DMS79 treated with DMSO at 0.1 percent for 48 hours (cell line): ENCODE results near the gene NUBP2.
"Not testable (repeated sequence)": the region's sequence is repeated elsewhere in the genome, so short reads cannot be mapped to it uniquely, and the experiment has no call there.

Experiments
- DNase-seq: peaks from one replicate; lab custom pipeline; 2025; lab: John Stamatoyannopoulos, UW

The NUBP2 gene

GRCh38 chr16:1786242-1787055 is 3.7 kb downstream of the NUBP2 start:
- DNase-seq, result no peak

GRCh38 chr16:1787056-1787321 is 4.2 kb downstream of the NUBP2 start:
- no peak for DNase-seq

- no peak for DNase-seq
Measured at GRCh38 chr16:1787322-1788094, 4.7 kb downstream of the NUBP2 start.

GRCh38 chr16:1788095-1788707 is 5.4 kb downstream of the NUBP2 start:
- no peak for DNase-seq

- no peak for DNase-seq
Measured at GRCh38 chr16:1788708-1789100, 5.9 kb downstream of the NUBP2 start.

- no peak for DNase-seq
Measured at GRCh38 chr16:1789643-1790045, 6.9 kb downstream of the NUBP2 start.

GRCh38 chr16:1790261-1790610 is 7.5 kb downstream of the NUBP2 start:
- no peak for DNase-seq

GRCh38 chr16:1790611-1791255 is 8.0 kb downstream of the NUBP2 start:
- no peak for DNase-seq

GRCh38 chr16:1791256-1791942 is 8.6 kb downstream of the NUBP2 start:
- no peak for DNase-seq

GRCh38 chr16:1791943-1792812 is 9.4 kb downstream of the NUBP2 start:
- DNase-seq, result no peak

GRCh38 chr16:1792836-1793577 is 10.2 kb downstream of the NUBP2 start:
- no peak for DNase-seq

- no peak for DNase-seq
Measured at GRCh38 chr16:1793578-1794220, 10.9 kb downstream of the NUBP2 start, which contains the start of gene IGFALS. Gene IGFALS, minus strand, starts transcription at chr16:1793705. Its CDS starts 53 bp downstream, at chr16:1793652.

- DNase-seq, result peak; percentile 14
Measured at GRCh38 chr16:1794221-1794871, 11.6 kb downstream of the NUBP2 start.

GRCh38 chr16:1794908-1795666 is 12.3 kb downstream of the NUBP2 start:
- no peak for DNase-seq

- not testable (repeated sequence) for DNase-seq
Measured at GRCh38 chr16:1799263-1799662, 16.5 kb downstream of the NUBP2 start.

GRCh38 chr16:1800701-1801100 is 17.9 kb downstream of the NUBP2 start:
- no peak for DNase-seq

GRCh38 chr16:1807626-1808025 is 24.9 kb downstream of the NUBP2 start:
- no peak for DNase-seq

GRCh38 chr16:1808691-1809090 is 25.9 kb downstream of the NUBP2 start:
- no peak for DNase-seq
